Liver (tissue), 3 donors: ENCODE results near the gene NELFCD.

ENCODE experiments used
- EGR1 ChIP-seq, 2 donors: IDR thresholded peaks; 2 replicates each; pipeline ENCODE4 v1.6.1; 2016 to 2018; ENCODE audit warnings: antibody characterized with exemption in 2 of 2, low read depth in 2 of 2
- FOXA1 ChIP-seq: IDR thresholded peaks from 2 replicates; pipeline ENCODE4 v1.6.1; 2016; ENCODE audit warnings: antibody characterized with exemption
- GABPA ChIP-seq, 2 donors: IDR thresholded peaks in 1 of 2; conservative IDR thresholded peaks in 1 of 2; 2 replicates each; pipeline ENCODE4 v1.6.1; 2016; ENCODE audit warnings: antibody characterized with exemption in 2 of 2, mild to moderate bottlenecking in 1 of 2, moderate library complexity in 1 of 2
- HNF4G ChIP-seq: IDR thresholded peaks from 2 replicates; pipeline ENCODE4 v1.6.1; 2016; ENCODE audit warnings: antibody characterized with exemption
- JUND ChIP-seq, 2 donors: IDR thresholded peaks; 2 replicates each; pipeline ENCODE4 v1.6.1; 2016; ENCODE audit warnings: antibody characterized with exemption in 2 of 2
- NR2F2 ChIP-seq: IDR thresholded peaks from 2 replicates; pipeline ENCODE4 v1.6.1; 2016; ENCODE audit warnings: antibody characterized with exemption
- RAD21 ChIP-seq, 2 donors: IDR thresholded peaks; 2 replicates each; pipeline ENCODE4 v1.6.1; 2016; ENCODE audit warnings: antibody characterized with exemption in 2 of 2, mild to moderate bottlenecking in 2 of 2
- RXRA ChIP-seq, 2 donors: IDR thresholded peaks; 2 replicates each; pipeline ENCODE4 v1.6.1; 2017 to 2018; ENCODE audit warnings: antibody characterized with exemption in 2 of 2, mild to moderate bottlenecking in 1 of 2
- SP1 ChIP-seq: IDR thresholded peaks from 2 replicates; pipeline ENCODE4 v1.6.1; 2018; ENCODE audit warnings: antibody characterized with exemption, mild to moderate bottlenecking
- TAF1 ChIP-seq: conservative IDR thresholded peaks from 2 replicates; pipeline ENCODE4 v1.6.1; 2016; ENCODE audit warnings: antibody characterized with exemption, mild to moderate bottlenecking
- YY1 ChIP-seq: IDR thresholded peaks from 2 replicates; pipeline ENCODE4 v1.6.1; 2016; ENCODE audit warnings: antibody characterized with exemption, mild to moderate bottlenecking
- TF ChIP-seq, protein P1 (sequence below): IDR thresholded peaks from 2 replicates; pipeline ENCODE4 v1.6.1; 2016; ENCODE audit warnings: antibody characterized with exemption, mild to moderate bottlenecking
- TF ChIP-seq, protein P2 (sequence below): fragments of 150-350 bp; IDR thresholded peaks from 2 replicates; pipeline ENCODE4 v1.5.1; 2017; ENCODE audit warnings: improper control_type of control experiment, low read depth, low read length; ENCODE audit not compliant: missing input control
- TF ChIP-seq, protein P3 (sequence below): IDR thresholded peaks from 2 replicates; pipeline ENCODE4 v1.6.1; 2016; ENCODE audit warnings: antibody characterized with exemption
- donor health status: healthy.
- donor health status: healthy.

DNA sequence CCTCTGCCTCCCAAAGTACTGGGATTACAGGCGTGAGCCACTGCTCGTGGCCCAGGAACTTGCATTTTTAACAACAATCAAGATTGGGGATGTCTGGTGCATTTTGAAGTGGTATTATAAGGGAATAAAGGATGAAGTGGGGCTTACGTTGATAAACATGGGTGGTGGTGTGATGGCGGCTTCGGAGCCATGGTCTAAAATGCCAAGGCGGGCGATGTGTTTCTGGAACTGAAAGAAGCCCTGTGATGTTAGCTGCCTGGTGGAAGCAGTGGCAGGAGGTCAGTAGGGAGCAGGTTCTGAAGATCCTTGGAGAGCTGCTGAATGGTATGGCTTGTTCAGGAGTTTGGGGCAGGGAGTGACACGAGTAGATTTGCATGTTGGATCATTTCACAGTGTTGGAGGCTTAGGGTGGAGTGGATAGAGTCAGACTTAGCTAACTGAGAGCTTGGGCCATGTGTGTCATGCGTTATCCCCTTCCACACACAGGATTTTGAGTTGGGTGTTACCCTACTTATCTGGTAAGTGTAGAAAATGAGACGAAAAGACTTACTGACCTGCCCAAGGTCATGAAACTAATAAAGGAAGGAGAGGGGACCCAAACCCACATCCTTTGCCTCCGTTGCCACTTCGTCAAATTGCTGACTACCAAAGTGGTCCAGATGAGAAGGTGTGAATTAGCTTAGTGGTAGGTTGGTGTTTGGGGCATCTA, 1.5 kb downstream of the NELFCD start:
- TF ChIP-seq, protein P1, sequence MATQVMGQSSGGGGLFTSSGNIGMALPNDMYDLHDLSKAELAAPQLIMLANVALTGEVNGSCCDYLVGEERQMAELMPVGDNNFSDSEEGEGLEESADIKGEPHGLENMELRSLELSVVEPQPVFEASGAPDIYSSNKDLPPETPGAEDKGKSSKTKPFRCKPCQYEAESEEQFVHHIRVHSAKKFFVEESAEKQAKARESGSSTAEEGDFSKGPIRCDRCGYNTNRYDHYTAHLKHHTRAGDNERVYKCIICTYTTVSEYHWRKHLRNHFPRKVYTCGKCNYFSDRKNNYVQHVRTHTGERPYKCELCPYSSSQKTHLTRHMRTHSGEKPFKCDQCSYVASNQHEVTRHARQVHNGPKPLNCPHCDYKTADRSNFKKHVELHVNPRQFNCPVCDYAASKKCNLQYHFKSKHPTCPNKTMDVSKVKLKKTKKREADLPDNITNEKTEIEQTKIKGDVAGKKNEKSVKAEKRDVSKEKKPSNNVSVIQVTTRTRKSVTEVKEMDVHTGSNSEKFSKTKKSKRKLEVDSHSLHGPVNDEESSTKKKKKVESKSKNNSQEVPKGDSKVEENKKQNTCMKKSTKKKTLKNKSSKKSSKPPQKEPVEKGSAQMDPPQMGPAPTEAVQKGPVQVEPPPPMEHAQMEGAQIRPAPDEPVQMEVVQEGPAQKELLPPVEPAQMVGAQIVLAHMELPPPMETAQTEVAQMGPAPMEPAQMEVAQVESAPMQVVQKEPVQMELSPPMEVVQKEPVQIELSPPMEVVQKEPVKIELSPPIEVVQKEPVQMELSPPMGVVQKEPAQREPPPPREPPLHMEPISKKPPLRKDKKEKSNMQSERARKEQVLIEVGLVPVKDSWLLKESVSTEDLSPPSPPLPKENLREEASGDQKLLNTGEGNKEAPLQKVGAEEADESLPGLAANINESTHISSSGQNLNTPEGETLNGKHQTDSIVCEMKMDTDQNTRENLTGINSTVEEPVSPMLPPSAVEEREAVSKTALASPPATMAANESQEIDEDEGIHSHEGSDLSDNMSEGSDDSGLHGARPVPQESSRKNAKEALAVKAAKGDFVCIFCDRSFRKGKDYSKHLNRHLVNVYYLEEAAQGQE: no peak
- TF ChIP-seq, protein P2, sequence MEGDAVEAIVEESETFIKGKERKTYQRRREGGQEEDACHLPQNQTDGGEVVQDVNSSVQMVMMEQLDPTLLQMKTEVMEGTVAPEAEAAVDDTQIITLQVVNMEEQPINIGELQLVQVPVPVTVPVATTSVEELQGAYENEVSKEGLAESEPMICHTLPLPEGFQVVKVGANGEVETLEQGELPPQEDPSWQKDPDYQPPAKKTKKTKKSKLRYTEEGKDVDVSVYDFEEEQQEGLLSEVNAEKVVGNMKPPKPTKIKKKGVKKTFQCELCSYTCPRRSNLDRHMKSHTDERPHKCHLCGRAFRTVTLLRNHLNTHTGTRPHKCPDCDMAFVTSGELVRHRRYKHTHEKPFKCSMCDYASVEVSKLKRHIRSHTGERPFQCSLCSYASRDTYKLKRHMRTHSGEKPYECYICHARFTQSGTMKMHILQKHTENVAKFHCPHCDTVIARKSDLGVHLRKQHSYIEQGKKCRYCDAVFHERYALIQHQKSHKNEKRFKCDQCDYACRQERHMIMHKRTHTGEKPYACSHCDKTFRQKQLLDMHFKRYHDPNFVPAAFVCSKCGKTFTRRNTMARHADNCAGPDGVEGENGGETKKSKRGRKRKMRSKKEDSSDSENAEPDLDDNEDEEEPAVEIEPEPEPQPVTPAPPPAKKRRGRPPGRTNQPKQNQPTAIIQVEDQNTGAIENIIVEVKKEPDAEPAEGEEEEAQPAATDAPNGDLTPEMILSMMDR: no peak
- TF ChIP-seq GABPA (IDR thresholded peaks at IDR 0.05 in 1 of 2, conservative IDR thresholded peaks at IDR 0.05 in 1 of 2): no peak
- TF ChIP-seq SP1: no peak
- TF ChIP-seq FOXA1: no peak
- TF ChIP-seq JUND (IDR thresholded peaks at IDR 0.05): no peak
- no peak for TF ChIP-seq TAF1
- TF ChIP-seq RXRA (IDR thresholded peaks at IDR 0.05): no peak
- no peak for TF ChIP-seq EGR1 (IDR thresholded peaks at IDR 0.05; ENCODE audit: low read depth in 2 of 2)
- no peak for TF ChIP-seq HNF4G
- TF ChIP-seq, protein P3, sequence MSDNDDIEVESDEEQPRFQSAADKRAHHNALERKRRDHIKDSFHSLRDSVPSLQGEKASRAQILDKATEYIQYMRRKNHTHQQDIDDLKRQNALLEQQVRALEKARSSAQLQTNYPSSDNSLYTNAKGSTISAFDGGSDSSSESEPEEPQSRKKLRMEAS: no peak
- no peak for TF ChIP-seq NR2F2
- no peak for TF ChIP-seq RAD21 (IDR thresholded peaks at IDR 0.05)
- no peak for TF ChIP-seq YY1
